ENCODE data around the gene STAT5B.
A peak's percentile ranks its signal among the peaks of the same experiment; 100 is the strongest.
"Not testable (repeated sequence)": the region's sequence is repeated elsewhere in the genome, so short reads cannot be mapped to it uniquely, and the experiment has no call there.

Gene STAT5B

GRCh38 chr17:42193216-42193968 is 82.8 kb downstream of the STAT5B start:
- DNase-seq, result no peak

- no peak for DNase-seq
Observed at GRCh38 chr17:42192189-42193126, 83.7 kb downstream of the STAT5B start.

GRCh38 chr17:42191275-42191608 is 84.9 kb downstream of the STAT5B start:
- no peak for DNase-seq

GRCh38 chr17:42190491-42191274 is 85.5 kb downstream of the STAT5B start:
- DNase-seq, result no peak

- DNase-seq, result no peak
Observed at GRCh38 chr17:42189651-42189965, 86.6 kb downstream of the STAT5B start.

GRCh38 chr17:42188749-42189650 is 87.2 kb downstream of the STAT5B start:
- no peak for DNase-seq

- DNase-seq, result no peak
Observed at GRCh38 chr17:42187833-42188232, 88.4 kb downstream of the STAT5B start.

GRCh38 chr17:42186191-42186590 is 90.0 kb downstream of the STAT5B start:
- not testable (repeated sequence) for DNase-seq

- DNase-seq, result no peak
Observed at GRCh38 chr17:42185621-42185930, 90.6 kb downstream of the STAT5B start.

GRCh38 chr17:42184713-42185620 is 91.2 kb downstream of the STAT5B start, which contains the start of gene HCRT:
TSS of gene HCRT (minus strand) at chr17:42185452. CDS start at chr17:42185365, 87 bp downstream.
- DNase-seq, result peak in 2 of 6 experiments; percentile 22 to 29

- DNase-seq, result peak; percentile 50 to 75 (median 68)
Observed at GRCh38 chr17:42183741-42184711, 92.2 kb downstream of the STAT5B start.

GRCh38 chr17:42182927-42183734 is 93.1 kb downstream of the STAT5B start:
- DNase-seq, result no peak

- DNase-seq, result no peak
Observed at GRCh38 chr17:42181851-42182207, 94.4 kb downstream of the STAT5B start.

- DNase-seq, result peak; percentile 64 to 85 (median 74)
Observed at GRCh38 chr17:42180922-42181850, 95.0 kb downstream of the STAT5B start, which contains the start of gene KCNH4. TSS of gene KCNH4 (minus strand) at chr17:42181142. CDS start at chr17:42180945, 197 bp downstream.

GRCh38 chr17:42180411-42180921 is 95.7 kb downstream of the STAT5B start:
- DNase-seq, result no peak

GRCh38 chr17:42179911-42180410 is 96.2 kb downstream of the STAT5B start:
- peak in 4 of 6 experiments; percentile 6 to 23 (median 18) for DNase-seq

GRCh38 chr17:42179335-42179734 is 96.9 kb downstream of the STAT5B start:
- DNase-seq, result no peak
